Retinal pigment epithelial cell (primary cell): ENCODE measurements around the gene OBP2A.

Experiments used
- DNase-seq: peaks from one replicate; pipeline ENCODE4 v3.0.0-alpha.2; 2010; ENCODE audit warnings: low read depth
- H3K4me3 ChIP-seq: 2 replicates; pipeline ENCODE4 v1.5.1; 2011; ENCODE audit warnings: mild to moderate bottlenecking, low read length, control low read depth, moderate library complexity
- TF ChIP-seq, protein P1 (sequence below): conservative IDR thresholded peaks from 2 replicates; pipeline ENCODE4 v1.5.1; 2011; ENCODE audit warnings: low read depth, low read length, control low read depth, inconsistent platforms

OBP2A gene

GRCh38 chr9:135506327-135507103 lies 39.4 kb upstream of the OBP2A start:
- TF ChIP-seq, protein P1, sequence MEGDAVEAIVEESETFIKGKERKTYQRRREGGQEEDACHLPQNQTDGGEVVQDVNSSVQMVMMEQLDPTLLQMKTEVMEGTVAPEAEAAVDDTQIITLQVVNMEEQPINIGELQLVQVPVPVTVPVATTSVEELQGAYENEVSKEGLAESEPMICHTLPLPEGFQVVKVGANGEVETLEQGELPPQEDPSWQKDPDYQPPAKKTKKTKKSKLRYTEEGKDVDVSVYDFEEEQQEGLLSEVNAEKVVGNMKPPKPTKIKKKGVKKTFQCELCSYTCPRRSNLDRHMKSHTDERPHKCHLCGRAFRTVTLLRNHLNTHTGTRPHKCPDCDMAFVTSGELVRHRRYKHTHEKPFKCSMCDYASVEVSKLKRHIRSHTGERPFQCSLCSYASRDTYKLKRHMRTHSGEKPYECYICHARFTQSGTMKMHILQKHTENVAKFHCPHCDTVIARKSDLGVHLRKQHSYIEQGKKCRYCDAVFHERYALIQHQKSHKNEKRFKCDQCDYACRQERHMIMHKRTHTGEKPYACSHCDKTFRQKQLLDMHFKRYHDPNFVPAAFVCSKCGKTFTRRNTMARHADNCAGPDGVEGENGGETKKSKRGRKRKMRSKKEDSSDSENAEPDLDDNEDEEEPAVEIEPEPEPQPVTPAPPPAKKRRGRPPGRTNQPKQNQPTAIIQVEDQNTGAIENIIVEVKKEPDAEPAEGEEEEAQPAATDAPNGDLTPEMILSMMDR: no peak
- no peak overlapping the region for H3K4me3 ChIP-seq
- DNase-seq: no peak

DNA sequence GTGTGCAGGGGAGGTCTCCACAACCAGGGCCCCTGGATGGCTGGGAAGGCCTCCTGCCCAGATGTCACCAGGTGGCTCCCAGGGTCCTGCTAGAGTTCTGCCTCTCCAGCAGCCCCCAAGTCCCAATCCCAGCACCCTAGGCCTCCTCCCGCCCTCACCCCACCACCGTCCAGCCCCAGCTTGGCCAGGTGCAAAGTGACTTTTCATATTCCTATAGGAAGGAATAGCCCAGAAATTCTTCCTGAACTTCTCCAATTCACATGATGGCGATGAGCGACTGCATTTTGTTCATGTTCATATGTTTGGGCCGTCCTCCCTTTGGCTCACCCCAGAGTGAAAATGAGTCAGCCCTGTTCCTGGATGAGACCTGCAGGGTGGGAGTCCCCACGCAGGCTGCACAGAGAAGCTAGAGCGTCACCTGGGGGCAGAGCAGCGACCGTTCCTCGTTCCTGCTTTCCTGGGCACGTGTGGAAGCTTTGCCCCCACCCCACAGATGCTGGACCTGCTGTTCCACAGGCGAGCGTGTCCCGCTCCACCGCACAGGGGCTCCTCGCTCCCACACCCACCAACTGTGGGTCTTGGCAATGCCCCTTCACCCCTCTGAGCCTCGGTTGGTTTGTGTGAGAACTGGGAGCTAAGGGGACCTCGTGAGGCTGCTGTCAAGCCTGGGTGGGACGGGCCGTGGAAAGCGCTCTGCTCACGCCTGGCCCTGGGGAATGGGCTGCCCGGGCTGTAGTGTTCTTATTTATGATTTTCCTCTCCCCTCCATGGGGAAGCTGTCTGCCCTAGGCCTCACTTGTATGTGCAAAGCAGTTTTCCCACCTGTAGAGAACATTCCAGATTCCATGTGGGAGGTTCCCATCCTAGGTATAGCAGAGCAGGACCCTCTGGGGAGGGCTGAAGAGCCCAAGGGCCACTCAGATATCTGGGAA lies 38.6 kb upstream of the OBP2A start:
- no peak for DNase-seq
- no peak overlapping the region for H3K4me3 ChIP-seq
- TF ChIP-seq, protein P1: no peak

- DNase-seq: no peak
- TF ChIP-seq, protein P1: no peak
- H3K4me3 ChIP-seq: no peak overlapping the region
Measured at GRCh38 chr9:135508211-135508820, 37.6 kb upstream of the OBP2A start.

DNA sequence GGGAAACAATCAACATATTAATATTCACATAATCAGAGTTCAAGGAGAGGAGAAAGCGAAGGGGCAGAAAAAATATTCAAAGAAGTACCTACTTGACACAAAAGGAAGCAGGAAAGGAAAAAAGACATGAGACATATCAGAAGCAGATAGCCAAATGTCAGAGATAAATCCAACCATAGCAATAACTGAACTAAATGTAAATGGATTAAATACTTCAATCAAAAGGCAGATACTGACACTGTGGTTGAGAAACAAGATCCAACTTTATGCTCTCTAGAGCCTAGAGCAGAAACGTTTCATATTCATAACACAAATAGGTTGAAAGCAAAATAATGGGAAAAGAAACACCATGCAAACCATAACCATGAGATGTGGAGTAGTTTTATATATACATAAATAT lies 36.5 kb upstream of the OBP2A start:
- DNase-seq: no peak
- no peak overlapping the region for H3K4me3 ChIP-seq
- TF ChIP-seq, protein P1: no peak

DNA sequence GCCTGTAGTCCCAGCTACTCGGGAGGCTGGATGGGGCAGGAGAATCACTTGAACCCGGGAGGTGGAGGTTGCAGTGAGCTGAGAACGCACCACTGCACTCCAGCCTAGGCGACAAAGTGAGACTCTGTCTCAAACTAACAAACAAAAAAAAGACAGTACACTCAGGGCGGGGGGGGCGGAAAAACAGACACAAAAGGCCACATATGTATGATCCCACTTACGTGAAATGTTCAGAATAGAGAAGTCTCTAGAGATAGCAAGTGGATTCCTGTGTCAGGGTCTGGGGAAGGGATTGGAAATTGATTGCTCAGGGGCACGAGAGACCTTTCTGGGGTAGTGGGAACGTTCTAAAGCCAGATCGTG lies 33.7 kb upstream of the OBP2A start:
- DNase-seq: no peak
- TF ChIP-seq, protein P1: no peak
- H3K4me3 ChIP-seq: no peak overlapping the region

DNA sequence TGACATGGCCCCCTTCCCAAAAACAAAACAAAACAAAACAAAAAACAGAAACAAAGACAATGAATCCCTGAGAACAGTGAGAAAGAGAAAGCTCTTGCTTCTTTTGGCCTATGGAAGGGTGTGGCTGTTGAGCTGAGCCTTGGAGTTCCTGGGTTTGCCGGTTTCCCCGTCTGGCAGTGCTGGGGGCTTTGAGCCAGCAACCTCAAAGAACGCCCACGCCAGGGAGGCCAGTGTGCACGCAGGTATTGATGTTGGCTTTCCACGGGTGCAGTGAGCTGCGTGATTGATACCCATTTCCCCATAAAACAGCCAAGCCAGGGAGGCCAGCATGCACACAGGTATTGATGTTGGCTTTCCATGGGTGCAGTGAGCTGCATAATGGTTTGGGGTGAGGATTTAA lies 33.0 kb upstream of the OBP2A start:
- H3K4me3 ChIP-seq: no peak overlapping the region
- TF ChIP-seq, protein P1: no peak
- DNase-seq: no peak
